Pulmonary artery endothelial cell (primary cell): ENCODE data around the gene FBXO42. TPM values are rescaled to one million over a fixed set of nuclear protein-coding genes. Genes with fewer than 3 reads are reported as not detected.
"Not testable (repeated sequence)": the region's sequence is repeated elsewhere in the genome, so short reads cannot be mapped to it uniquely, and the experiment has no call there.

Source experiments
- DNase-seq: peaks from one replicate; pipeline ENCODE4 v3.0.0-alpha.2; 2011; ENCODE audit warnings: low read depth, low spot score
- total RNA-seq: library from RNA; depleted of rRNA; stranded (reverse); fragments of >200 nt; gene quantifications from 2 replicates; pipeline ENCODE4 v1.2.3, GENCODE V29; 2014

Gene FBXO42
- total RNA-seq, 1 donor from 2014 or later, result 8.2 TPM

- DNase-seq, result not testable (repeated sequence)
These were observed 129.6 kb downstream of the FBXO42 start for GRCh38 chr1:16222716-16223115.

DNA sequence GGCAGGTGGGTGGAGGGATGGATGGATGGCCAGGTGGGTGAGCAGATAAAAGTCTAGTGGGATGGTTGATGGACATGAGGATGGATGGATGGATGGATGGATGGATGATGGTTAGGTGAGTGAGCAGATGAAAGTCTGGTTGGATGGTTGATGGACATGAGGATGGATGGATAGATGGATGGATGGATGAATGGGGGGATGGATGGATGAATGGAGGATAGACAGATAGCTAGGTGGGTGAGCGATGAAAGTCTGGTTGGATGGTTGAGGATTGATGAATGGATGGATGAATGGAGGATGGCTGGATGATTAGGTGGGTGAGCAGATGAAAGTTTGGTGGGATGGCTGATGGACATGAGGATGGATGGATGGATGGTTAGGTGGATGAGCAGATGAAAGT lies 130.8 kb downstream of the FBXO42 start:
- no peak for DNase-seq

DNA sequence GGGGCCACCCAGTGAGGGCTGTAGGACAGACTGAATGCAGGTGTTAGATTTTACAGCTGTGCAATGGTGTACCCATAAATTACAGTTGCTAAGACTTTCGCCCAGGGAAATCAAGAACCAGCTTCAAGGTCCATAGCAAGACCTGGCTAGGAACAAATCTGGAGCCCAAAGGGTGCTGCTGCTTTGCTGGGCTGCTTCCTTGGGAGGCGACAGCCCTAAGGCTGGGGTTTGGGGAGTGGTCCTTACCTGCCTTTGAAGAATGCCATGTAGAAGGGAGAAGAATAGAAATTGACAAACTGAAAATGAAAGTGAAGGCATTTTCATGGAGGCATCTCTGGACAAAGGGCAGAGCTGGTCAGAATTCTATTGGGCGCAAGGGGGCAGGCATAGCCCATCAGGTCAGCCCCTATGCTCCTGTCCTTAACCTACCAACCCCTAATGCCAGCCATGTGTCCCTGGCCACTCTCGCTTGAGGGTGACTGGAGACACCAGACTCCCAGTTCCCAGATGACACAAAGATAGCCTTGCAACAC lies 132.2 kb downstream of the FBXO42 start:
- no peak for DNase-seq

DNA sequence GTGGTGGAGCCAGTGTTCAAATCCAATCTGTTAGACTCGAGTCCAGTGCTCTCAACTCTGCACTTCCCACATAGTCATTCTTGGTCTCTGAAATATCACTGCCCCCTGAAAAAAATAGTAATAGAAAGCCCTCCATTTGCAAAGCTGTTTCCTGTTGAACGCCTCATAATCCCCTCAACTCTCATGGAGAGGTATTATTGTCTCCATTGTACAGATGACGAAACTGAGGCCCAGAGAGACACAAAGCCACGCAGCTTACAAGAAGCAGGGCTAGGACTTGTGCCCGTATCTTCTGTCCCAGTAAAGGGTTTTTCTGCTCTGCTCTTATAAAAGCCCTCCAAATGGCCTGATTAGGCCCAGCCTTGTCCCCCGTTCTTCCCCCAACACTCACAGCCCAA lies 133.6 kb downstream of the FBXO42 start:
- DNase-seq, result no peak

DNA sequence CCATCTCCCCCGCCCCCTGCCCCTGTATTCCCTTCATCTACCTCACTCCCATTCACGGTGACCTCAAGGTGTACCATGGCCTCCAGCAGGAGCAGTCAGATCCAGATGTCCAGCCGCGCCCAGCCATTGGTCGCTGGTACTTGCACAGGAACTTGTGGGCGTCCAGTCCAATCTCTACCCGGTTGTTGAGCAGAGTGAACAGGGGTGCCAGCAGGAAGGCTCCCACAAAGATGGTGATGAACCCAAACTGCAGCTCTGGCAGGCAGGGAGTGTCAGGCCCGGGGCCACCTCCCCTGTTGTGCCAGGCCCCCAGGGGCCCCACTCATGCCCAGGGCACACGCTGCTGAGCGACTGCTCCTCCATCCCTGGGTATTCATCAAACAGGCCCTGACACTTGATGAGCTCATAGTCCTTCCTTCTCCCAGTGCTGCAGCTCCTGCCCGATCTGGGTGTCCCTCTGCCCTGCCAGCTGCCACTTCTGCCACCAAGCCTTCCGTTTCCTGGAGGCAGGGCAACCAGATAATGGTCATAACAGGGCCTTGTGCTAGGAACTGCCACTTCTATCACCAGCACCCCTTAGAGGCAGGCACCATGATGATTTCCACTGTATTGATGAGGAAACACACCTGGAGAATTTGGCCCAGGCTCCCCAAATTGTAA lies 134.1 kb downstream of the FBXO42 start:
- DNase-seq, result no peak

DNA sequence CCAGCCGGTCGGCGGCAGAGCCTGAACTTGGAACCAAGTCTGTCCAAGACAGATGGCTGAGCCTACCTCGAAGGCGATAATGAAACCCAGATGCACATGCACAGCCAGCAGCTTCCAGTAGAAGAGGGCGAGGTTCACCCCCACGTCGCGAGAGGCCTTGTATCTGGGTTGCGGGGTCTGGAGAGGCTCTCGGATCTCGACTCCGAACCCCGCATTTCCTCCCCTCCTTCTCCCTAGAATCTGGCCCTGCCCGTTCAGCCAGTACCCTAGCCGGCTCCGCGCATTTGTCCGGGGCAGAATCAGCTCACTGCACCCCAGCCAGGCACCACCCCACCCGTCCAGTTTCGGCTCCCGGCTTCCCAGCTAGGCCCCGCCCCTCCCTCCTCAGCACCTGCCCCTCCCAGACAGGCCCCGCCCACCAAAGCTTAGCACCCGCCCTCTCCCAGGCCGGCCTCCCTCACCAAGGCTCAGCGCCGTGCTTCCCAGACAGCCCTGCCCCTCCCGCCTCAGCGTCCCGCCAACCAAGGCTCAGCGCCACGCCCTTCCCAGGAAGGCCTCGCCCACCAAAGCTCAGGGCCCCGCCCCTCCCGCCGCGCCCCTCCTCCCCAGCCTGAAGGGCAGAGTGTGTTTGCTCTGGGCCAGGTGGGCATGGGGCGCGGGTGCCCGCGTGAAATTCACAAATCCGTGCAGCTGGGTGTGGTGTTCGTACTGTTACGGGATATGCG lies 135.1 kb downstream of the FBXO42 start:
- peak; percentile 88 for DNase-seq

GRCh38 chr1:16215882-16216753 lies 136.2 kb downstream of the FBXO42 start:
- peak; percentile 70 for DNase-seq

DNA sequence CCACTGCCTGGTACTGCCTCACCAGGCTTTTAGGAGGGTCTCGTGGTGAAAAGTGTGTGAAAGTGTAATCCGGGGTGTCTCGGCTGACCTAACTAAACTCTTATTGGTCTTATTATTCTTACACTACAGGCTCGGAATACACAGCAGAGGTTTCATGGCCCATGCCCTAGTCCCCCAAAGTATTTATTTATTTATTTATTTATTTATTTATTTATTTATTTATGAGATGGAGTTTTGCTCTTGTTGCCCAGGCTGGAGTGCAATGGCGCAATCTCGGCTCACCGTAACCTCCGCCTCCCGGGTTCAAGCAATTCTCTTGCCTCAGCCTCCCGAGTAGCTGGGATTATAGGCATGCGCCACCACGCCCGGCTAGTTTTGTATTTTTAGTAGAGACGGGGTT lies 137.0 kb downstream of the FBXO42 start:
- DNase-seq, result not testable (repeated sequence)

DNA sequence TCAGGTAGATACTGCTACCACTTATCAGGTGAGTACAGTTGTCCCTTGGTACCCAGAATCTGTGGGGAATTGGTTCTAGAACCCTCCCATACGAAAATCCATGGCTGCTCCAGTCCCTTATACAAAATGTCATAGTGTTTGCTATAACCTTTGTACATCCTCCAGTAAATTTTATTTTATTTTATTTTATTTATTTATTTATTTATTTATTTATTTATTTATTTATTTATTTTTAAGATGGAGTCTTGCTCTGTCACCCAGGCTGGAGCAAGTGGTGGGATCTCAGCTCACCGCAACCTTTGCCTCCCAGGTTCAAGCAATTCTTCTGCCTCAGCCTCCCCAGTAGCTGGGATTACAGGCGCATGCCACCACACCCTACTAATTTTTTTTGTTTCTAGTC lies 138.7 kb downstream of the FBXO42 start:
- DNase-seq, result not testable (repeated sequence)

GRCh38 chr1:16213013-16213412 lies 139.3 kb downstream of the FBXO42 start:
- DNase-seq, result no peak

GRCh38 chr1:16212251-16212961 lies 139.9 kb downstream of the FBXO42 start, which contains the start of gene ARHGEF19:
Gene ARHGEF19, minus strand, starts transcription at chr1:16212652. Its CDS starts 3,598 bp downstream, at chr1:16209054.
- no peak for DNase-seq

- no peak for DNase-seq
These were observed 140.5 kb downstream of the FBXO42 start for GRCh38 chr1:16211824-16212223.

GRCh38 chr1:16210581-16210980 lies 141.7 kb downstream of the FBXO42 start:
- DNase-seq, result no peak

- DNase-seq, result no peak
These were observed 142.4 kb downstream of the FBXO42 start for GRCh38 chr1:16209847-16210407.

- no peak for DNase-seq
These were observed 143.0 kb downstream of the FBXO42 start for GRCh38 chr1:16209132-16209846.

GRCh38 chr1:16208270-16208987 lies 143.9 kb downstream of the FBXO42 start:
- DNase-seq, result no peak

- no peak for DNase-seq
These were observed 144.7 kb downstream of the FBXO42 start for GRCh38 chr1:16207318-16208269.
